Stimulated activated CD8-positive, alpha-beta memory T cell treated with anti-CD3 and anti-CD28 coated beads, Interleukin-12 subunit alpha, Interleukin-12 subunit beta, amount 100 ng/mL, for 1 hour (primary cell): Measurements from ENCODE around the gene WDR5B.
A peak's percentile ranks its signal among the peaks of the same experiment; 100 is the strongest.

Experiments used
- DNase-seq: peaks from one replicate; pipeline ENCODE4 v3.0.0-alpha.2; 2020; ENCODE audit warnings: low read depth

WDR5B gene

DNA sequence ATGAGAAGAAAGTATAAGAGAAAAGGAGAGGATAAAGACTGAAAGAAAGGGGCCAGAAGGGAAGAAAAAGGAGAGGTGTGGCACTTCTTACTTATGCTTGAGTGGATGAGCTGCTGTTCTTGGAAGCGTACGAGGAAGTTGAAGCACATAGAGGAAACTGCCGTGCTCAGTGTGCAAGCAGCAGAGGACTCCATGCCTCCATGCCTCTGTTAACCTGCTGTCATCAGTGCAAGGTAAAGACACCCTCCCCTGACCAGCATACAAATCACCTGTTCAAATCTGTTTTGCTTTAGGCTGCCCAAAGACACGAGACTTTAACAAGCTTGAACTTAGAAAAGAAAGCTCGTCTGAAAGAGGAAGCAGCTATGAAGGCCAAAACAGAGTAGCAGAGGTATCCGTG lies 6.4 kb downstream of the WDR5B start:
- DNase-seq = no peak

DNA sequence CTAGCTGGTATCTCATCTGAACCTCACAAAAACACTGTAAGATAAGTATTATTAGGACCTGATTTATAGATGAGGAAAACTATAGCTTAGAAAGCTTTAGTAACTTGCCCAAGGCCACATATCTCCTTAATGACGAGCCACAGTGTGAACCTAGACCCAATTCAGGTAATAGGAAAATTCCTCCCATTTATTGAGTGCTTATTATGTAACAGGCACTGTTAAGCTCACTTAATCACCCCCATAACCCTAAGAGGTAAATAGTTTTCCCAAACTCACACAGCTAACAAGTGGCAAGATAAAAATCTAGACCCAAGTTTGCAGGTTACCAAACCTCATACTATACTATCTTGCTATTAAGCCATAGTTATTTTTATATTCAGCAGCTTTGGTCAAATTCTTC lies 7.9 kb downstream of the WDR5B start:
- no peak for DNase-seq

DNA sequence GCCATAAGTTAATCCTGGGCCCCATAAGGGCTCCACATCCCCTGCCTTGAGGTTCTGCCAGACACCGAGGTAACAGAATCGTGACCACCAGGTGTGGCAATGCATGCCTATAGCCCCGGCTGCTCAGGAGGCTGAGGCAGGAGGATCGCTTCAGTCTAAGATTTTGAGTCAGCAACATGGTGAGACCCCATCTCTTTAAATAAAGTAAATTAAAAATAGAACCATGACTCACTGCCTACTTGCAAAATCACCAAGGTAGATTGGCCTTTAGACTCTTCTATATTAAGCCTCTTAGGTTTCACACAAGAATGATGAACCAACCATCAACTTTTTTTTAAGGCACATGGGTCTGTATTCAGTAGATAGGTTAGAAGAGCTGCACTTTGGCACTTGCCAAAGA lies 9.7 kb downstream of the WDR5B start:
- no peak for DNase-seq

DNA sequence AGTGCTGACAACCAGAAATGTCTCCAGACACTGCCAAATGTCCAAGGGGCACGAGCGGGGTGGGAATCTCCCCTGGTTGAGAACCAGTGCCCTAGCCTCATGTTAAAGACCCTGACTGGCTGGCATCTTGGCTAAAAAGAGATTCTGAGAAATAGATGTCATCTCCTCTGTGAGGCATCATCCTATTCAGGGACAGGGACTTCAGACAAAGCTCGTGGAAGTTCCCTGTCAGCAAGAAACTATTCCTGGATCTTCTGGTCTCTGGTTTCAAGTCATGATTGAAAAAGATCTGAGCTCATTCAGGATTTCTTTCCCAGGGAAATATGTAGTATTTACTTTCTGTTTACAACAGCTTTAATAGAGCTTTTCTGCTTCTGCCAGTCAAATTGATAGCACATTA lies 10.8 kb downstream of the WDR5B start:
- DNase-seq = no peak

DNA sequence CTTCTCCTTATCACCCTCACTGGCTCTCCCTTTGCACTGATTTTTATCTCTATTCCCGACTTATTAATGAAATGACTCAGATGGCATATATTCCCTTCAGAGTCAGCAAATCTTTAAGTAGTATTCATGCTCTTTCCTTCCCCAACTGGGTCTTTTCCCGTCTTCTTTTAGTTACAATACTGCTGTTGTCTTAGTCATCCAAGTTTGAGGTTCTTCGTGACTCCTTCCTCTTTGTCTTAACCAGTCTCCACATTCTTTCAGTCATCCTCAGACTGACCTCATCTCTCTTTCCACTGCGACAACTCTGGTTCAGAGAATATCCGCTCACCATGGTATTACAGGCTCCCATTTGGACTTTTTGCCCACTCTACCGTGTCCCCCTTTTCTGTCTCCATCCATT lies 12.4 kb downstream of the WDR5B start:
- no peak for DNase-seq

DNA sequence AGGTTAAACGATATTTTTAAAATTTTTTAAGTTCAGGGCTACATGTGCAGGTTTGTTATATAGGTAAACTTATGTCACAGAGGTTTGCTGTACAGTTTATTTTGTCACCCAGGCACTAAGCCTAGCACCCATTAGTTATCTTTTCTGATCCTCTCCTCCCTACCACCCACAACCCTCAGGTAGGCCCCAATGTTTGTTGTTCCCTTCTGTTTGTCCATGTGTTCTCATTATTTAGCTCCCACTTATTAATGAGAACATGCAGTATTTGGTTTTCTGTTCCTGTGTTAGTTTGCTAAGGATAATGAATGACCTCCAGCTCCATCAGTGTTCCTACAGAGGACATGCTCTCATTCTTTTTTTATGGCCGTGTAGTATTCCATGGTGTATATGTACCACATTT lies 16.9 kb downstream of the WDR5B start:
- DNase-seq = no peak

DNA sequence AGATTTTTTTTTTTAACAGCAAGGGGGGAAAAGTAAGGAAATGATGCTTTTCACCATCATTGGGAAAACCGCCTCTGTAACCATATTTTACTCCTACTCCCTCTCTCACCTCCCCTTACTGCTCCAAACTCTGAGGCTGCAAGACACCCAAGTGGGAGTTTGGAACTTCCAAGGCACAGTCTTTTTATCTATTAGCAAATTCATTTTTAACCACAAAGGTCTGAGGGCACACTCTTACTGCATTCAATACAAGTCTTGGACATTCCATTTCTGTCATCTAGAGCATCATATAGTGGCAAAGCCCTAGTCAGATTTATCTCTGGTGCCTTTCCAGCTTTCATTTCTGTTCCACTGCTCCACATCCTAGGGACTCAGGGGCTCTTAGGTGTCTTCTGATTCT lies 18.7 kb downstream of the WDR5B start:
- no peak for DNase-seq

DNA sequence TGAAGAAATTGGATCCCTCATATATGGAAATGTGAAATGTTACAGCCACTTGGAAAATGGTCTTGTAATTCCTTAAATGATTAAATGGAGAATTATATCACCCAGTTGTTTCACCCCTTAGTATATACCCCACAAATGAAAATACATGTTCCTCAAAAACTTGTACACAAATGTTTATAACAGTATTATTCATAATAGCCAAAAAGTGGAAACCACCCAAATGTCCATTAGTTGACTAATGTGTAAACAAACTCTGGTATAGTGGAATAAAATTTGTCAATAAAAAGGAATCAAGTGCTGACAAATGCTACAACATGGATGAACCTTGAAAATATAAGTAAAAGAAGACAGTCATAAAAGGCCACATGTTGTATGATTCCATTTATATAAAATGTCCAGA lies 19.4 kb downstream of the WDR5B start:
- DNase-seq = no peak

DNA sequence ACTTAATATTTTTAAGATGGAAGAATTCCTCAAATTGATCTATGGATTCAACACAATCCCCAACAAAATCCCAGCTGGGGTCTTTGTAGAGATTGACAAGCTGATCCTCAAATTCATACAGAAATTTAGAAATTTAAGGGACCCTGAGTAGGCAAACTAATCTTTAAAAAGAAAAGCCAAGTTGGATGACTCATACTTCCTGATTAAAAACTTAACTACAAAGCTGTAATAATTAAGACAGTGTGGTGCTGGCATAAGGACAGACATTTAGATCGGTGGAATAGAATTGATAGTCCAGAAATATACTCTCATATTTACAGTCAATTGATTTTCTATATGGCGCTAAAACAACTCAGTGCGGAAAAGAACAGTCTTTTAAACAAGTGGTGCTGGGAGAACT lies 20.3 kb downstream of the WDR5B start:
- no peak for DNase-seq

DNA sequence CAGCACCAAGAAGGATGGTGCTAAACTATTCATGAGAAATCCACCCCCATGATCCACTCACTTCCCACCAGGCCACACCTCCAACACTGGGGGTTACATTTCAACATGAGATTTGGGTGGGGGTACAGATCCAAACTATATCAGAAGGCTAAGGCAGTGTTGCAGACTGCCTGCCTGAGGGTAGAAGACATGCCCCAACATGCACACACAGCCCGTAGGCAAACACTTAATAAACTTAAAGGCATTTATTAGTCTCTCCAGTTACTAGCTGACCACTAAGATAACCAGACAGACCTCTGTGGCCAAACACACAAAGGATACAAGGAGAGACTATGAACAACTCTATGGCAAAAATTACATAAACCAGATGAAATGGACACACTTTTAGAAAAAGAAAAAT lies 21.7 kb downstream of the WDR5B start:
- DNase-seq = no peak

DNA sequence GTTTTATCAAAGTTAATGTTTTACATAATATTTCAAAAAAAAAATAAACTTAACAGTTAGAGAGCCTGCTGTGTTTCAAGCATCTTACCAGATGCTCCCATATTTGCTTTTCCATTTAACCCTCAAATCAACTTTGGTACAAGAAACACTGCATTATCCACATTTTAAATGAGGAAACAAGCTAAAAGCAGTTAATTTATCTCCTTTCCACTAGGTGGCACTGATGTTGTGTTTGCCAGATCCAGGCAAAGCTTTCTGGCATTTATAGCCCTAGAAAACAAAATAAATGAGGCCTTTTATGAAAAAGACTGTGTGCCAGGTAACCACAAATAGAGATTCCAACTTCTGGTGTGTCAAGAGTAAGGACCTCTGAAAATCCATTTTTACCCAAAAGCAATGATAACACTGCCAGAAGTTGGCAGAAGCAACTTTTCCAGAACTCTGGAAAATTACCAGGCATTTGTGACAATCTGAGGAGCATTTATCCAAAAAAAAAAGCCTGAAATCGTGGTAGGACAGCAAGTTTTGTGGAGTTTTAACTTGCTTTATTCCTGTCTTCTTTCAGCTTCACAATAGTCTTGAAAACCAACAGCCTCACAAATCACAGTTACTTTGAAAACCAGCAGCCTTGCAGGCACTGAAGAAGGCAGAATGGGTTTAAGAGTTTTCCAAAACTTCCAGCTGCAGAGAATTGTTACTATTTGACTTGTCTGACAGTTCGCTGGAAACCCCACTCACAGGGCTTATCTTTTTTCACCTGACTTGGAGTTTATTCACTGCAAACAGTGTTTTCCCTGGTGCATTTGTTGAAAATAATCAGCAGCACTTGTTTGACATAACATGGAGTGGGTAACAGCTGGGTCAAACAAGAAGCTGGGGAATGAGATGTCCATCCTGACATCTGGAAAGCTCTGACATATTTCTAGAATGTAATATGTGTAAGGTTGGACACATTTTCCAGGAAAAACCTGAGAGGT lies 22.7 kb downstream of the WDR5B start:
- no peak for DNase-seq

DNA sequence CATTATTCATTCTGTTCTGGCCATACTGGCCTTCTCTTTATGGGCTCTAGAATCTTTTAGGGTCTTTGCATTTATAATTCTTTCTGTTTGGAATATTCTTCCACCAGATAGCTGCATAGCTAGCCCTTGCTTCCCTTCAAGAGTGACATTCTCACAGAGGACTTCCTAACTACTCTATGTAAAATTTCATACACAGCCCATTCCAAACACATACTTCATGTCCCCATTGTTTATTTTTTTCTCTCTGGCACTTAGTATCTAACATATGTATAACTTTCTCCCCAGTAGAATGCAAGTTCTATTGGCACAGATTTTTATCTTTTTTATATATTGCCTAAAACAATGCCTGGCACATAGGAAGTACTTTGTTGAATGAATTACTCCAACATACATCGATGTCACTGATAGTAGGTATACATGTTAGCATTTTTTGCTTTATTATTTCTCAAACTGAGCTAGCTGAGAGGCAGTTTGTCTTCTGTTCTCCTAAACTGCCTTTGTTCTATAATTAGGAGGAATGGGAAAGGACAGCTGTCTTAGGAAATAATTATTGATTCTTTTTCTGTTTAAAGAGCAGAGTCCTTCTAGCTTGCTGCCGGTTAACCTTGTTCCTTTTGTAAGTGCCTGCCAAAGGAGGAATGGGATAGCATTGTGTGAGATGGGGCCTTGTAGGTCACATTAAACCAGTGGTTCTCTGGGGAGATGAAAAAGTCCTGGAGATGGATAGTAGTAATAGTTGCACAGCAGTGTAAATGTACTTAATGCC lies 24.0 kb downstream of the WDR5B start:
- no peak for DNase-seq

DNA sequence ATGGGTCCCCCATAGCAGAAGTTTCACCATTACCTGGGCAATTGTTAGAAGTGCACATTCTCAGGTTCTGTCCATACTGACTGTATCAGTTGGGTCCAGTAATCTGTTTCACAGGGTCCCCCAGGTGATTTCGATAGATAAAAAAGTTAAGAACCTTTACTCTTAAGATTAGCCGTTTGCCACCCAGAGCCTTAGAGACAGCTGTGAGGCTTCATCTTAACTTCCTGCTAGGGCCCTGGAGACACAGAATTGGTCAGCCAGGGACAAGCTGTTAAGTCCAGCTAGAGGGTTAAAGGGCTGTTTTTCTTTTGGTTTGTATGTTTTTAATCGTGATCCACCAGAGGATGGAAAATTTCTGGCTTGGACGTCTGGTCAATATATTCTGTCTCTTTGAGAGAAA lies 25.2 kb downstream of the WDR5B start:
- DNase-seq = no peak

DNA sequence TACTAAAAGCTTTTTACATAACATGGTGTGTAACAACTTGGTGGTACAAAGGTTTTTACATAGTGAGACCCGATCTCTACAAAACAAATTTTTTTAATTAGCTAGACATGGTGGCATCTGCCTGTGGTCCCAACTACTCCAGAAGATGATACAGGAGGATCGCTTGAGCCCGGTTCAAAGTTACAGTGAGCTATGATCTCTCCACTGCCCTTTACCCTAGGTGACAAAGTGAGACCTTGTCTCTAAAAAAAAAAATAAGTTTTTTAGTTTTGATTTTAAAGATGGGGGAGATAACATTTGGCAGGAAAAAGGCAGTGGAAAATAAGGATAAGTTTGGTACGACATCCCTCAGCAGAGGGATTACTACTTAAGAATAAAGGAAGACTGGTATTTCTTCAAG lies 26.0 kb downstream of the WDR5B start:
- no peak for DNase-seq

DNA sequence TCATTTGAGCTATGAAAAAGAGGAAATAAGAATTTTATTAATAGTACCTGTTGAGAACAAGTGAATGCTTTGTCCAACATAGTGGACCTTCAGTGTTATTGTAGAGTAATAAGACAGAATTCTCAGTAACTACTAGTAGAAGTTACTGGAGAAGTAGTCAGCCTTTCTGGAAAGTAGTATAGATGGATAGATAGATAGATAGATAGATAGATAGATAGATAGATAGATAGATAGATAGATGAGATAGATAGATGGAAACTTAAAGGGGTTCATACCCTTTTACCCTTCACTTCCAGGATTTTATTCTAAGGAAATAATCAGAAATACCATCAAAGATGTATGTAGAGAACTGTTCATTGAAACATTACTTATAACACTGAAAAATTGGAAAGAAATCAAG lies 26.7 kb downstream of the WDR5B start:
- no peak for DNase-seq

DNA sequence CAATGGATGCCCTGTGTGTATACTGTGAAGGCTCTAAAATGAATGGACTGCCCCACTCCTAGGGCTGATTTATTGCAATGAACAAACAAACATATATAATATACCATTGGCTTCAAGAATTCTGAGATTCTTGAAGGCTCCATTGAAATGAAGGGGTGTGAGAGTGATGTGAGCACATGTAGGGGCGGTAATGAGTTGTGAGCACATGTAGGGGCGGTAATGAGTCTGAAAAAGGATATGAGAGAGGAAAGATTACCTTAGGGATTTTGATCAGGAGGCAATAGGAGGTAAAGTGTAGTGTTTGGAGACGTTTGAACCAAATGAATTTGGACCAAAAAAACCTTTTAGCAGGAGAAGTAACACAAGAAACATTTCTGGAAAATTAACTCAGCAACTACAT lies 28.2 kb downstream of the WDR5B start:
- DNase-seq = no peak

DNA sequence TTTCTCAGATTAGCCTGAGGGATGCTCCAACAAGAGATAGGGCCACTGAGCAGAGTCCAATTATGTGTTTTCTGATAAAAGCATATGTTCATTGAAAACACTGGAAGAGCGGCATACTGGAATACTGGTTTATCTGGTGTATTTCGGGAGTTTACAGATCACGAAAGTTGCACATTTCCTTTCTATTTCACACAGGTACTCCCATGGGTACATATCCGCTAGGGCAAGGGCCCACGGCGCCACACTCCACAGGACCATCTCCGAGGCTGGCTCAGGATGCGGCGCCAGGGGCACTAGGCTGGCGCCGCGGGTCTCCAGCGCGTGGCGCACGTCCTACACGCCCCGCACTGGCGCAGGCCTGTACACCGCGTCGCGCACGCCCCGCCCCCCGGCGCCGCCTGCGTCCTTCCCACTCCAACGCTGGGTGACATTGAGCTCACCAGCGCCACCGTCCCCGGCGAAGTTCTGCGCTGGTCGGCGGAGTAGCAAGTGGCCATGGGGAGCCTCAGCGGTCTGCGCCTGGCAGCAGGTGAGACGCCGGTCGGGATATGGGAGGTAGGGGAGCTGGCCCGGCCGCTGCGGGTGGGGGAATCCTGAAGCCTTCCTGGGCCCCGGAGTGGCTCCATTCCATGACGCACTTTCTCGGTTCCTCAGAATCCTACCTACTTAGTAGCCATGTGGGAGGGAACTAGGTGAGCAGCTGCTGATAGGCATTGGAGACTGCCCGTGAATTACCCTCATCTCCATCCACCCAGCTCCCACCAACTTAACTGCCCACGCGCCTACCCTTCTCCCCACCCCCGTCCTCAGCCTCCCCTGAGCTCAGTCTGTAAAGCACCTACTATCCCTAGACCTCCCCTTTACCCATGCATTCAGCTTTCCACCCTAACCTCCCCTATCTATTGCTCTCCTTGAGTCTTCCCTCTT lies 31.8 kb downstream of the WDR5B start, which contains the start of gene FAM162A:
Gene FAM162A (plus strand): TSS at position 412 of the 927 bp plus-strand sequence. CDS start 84 bp downstream, at position 496.
- peak; percentile 82 for DNase-seq

DNA sequence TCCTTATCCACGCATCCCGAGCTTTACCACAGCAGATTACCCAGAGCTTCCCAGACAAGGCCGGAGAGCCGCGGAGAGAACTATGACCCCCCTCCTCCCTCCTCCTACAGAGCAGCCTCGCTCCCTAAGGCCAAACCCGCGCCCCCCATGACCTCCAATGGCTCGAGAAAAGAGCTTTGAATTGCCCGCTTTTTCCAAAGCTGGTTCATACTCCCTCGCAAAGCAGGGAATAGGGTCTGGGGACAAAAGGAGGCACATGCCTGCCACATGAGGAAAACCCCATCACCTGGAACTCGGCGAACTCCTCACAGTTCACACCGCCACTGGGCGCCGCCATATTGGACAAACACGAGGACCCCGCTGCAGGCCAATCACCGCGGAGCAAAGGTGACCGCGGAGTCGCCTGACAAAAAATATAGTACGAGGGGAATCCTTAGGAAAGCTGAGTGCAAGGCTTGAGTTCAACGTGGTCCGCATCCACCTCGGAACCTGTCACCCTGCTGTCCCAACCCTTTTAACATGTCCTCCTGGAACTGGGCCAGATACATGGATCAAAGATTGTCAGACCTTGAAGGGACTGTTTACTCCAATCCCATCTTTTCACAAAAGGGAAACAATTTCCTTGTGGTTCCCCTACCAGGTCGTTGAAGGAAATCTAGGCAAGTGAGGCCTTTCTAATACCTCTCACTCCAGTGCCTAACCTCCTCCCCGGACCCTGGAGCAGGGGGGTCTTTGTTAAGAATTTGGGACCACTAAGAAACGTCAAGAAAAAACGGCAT lies 32.8 kb downstream of the WDR5B start, which contains the start of gene MIX23:
Gene MIX23 (minus strand): TSS at position 344 of the 779 bp plus-strand sequence. CDS start 7 bp downstream, at position 337.
- DNase-seq = peak; percentile 71

DNA sequence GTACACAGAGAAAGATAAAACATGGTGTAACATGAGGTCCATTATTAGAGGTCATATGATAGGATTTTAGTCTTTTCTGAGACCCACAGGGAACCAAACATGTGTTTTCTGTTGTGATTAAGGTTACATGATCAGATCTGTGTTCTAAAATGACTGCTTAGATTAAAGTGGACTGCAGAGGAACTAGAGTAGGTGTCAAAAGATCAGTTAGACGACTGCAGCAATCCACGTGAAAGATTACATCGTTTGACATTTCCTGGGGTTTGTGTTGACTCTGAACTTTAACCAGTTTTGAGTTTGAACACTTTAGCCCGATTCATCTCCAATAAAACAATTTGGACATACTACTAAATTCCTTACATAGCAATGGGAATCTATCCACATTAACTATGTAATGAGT lies 37.9 kb downstream of the WDR5B start:
- no peak for DNase-seq

DNA sequence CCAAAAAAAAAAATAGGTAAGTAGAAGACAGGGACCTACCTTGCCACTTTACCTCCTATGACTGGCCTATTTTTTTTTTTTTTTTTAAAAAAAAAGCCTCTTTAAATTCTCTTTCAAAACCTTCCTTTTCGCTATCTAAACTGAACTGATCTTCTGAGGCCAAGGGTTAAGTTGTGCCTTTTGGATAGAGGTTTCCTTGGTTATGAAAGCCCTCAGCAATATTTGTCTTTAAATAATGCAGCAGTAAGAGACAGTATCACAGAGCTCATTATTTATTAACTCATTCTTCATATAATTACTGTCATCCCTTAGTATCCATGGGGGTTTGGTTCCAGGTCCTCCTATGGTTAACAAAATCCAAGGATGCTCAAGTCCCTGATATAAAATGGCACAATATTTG lies 41.8 kb downstream of the WDR5B start:
- DNase-seq = no peak

DNA sequence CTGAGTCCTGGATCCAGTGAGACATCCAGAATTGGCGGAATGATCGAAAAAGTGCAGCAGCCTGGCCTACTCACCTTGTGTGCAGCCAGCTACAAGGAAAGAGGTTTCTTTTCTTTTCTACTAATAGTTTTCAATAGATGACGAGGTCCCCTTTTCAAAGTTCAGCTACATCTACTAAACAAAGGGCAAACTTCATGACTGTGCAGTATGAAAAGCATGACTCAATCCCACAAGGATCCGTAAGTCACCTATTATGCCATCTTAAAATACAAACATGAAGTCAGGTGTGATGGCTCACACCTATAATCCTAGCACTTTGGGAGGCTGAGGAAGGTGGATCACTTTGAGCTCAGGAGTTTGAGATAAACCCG lies 49.5 kb downstream of the WDR5B start:
- DNase-seq = no peak
